GM12801 (cell line): ENCODE data around the gene SLC39A3.

Experiments
- TF ChIP-seq, protein P1 (sequence below): IDR thresholded peaks from one replicate; pipeline ENCODE4 v1.5.1; 2011; ENCODE audit warnings: control low read depth; ENCODE audit not compliant: insufficient read length; ENCODE audit errors: extremely low read depth

SLC39A3 gene

DNA sequence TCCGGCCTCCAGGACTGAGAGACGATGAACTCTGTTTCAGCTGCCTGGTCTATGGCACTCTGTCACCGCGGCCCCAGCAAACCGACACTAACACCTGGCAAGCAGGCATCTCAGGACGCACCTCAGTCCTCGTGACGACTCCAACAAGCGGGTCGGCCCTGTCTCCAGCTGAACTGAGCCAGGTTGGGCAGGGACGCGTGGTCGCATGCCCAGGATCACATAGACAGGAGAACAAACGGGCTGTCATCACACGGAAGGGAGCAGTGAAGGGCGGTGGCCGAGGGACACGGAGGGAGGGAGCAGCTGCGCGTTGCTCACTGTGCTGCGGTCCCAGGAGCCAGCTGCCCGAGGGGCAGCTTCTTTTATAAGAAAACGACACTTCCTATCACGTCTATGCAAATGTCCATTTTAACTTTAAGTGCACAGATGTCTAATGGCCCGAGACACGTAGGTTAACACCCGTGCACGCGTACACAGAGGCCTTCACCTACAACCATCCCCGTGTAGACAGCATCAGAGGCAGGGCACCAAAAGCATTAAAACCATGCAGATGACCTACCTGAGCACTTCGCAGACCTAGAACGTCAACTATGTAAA, 34.4 kb upstream of the SLC39A3 start:
- TF ChIP-seq, protein P1, sequence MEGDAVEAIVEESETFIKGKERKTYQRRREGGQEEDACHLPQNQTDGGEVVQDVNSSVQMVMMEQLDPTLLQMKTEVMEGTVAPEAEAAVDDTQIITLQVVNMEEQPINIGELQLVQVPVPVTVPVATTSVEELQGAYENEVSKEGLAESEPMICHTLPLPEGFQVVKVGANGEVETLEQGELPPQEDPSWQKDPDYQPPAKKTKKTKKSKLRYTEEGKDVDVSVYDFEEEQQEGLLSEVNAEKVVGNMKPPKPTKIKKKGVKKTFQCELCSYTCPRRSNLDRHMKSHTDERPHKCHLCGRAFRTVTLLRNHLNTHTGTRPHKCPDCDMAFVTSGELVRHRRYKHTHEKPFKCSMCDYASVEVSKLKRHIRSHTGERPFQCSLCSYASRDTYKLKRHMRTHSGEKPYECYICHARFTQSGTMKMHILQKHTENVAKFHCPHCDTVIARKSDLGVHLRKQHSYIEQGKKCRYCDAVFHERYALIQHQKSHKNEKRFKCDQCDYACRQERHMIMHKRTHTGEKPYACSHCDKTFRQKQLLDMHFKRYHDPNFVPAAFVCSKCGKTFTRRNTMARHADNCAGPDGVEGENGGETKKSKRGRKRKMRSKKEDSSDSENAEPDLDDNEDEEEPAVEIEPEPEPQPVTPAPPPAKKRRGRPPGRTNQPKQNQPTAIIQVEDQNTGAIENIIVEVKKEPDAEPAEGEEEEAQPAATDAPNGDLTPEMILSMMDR: no peak

DNA sequence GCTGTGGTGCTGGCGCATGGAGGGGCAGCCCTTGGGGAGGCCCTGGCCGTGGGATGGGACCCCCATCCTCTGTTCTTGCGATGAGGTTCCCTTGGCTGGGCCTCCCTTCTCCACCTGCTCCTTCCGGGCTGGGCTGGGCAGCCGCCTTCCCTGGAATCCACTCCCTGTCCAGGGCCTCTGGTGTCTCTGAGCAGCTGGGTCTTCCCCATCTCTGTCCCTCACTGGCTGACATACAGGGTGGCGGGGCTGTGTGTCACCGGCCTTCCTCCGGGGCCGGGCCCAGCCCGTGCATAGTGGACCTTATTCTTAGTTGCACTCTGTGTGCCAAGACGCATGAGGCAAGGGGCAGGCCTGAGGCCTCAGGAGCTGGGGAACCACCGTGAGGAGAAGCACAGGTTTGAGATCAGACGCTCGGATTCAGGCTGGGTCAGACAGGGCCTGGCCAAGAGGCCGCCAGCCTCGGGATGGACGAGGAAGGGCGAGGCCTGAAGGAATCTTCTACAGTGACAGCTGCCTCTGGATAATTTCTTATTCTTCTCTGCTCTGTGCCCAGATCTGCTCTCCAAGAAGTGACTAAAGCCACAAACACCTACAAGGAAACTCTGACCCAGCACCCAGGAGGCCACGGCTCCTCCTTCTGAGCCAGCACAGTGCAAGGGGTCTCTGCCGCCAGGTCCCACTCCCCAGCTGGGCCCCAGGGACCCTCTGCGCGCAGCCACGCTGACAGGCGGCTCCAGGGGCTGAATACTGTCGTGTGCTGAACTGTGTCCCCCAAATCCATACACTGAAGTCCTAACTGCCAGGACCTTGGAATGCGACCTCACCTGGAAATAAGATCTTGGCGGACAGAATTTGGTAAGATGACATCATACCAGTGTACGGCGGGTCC, 32.2 kb upstream of the SLC39A3 start:
- TF ChIP-seq, protein P1: no peak

DNA sequence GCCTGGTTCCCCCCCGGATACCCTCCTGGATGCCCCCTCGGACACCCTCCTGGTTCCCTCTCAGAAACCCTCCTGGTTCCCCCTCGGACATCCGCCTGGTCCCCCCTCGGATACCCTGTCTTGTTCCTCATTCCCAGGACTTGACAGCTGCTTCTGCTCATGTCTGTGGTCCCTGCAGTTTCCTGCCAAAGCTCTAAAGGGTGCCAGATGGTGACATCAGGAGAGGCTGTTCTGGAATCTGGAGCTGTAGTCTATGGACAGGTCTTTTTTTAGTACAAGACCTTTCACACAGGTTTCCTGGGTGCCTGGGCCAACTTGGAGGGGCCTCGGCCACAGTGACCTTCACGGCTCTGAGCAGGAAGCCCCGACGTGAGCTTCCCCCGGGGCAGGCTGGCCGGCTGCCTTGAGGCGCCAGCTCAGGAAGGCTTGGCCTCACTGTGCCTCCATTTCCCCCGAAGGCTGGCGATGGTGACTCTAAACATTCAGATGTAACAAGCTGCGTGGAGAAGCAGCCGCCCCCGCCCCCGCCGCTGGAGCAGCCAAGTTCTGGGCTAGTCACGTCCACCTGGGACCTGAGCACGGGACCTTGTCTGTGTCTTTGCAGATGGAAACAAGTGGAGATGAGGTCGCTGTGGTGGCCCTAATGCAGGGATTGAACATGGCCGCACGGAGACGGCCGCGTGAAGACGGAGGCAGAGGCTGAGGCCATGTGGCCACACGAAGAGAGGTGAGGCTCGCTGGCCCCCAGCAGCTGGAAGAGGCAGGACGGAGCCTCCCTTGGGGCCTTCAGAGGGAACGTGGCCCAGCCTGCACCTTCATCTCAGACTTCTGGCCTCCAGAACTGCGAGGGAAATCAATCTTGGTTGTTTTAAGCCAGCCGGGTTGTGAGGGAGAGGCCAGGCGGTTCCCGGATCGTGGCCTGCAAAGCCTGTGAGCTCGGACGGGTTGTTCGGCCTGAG, 30.5 kb upstream of the SLC39A3 start:
- TF ChIP-seq, protein P1: no peak

DNA sequence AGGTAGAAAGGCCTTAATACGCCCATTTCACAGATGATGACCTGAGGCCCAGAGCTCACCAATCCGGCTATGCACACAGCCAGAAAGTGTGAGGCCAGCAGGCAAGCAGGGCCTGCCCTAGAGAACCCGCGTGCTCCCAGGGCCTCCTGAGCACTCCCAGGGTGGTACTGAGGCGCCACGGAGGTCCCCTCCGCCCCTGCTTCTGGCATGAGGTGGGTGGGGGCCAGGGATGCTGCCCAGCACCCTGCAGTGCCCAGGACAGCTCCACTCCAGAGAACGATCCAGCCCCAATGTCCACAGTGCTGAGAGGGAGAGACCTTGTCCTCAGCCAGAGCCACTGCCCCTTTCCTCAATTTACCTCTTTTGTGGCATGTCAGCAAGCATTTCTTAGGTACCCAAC, 29.4 kb upstream of the SLC39A3 start:
- TF ChIP-seq, protein P1: no peak

DNA sequence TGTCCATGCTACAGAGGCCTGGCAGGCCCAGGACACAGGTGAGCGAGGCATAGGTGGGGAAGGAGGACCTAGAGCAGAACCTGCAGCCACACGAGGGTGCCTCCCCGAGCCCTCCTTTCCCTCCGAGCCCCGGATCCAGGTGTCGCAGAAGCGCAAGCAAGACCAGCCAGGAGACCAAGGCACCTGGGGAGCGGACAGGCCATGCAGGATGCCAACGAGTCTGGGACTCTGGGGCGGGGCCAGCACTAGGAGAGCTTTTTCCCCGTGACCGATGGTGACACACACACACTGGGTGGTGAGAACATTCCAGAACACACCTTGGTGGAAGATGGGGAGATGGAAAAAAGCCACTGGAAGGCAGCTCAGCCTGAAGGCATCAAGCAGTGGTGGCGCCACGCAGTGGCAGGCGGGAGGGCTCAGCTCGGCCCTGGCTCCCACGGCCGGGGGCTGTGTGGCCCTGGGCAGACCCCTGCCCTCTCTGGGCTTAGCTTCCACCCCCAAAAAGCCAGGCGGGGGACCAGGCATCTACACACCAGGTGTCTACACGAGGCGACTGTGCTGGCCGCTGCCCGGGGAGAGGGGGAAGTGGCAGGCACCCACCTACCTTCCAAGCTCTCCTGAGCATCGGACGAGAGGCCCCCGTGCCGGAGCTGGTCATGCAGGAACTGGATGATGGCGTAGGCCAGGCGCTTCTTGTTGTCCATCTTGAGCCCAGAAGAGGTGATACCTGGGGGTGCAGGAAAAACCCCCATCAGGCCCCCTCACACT, 28.7 kb upstream of the SLC39A3 start:
- TF ChIP-seq, protein P1: no peak

DNA sequence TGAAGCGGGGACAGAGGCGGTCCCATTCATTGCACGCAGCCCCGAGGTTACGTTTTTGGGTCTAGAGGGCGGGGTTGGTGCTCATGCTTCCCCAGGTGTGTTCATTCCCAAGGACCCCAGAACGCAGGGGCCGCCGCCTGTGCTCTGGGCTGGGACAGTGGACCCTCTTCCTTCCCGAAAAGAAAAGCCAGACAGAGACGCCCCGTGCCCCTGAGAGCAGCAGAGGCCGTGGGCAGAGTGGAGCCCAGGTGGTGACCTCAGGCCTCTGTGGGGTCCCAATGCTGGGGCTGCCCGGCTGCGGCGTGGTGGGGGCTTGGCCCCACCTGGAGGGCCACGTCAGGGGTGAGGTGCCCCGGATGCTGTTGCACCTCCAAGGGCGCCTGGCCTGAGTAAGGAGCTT, 27.9 kb upstream of the SLC39A3 start:
- TF ChIP-seq, protein P1: no peak
